ENCODE results near the gene ABCC1. TPM values are rescaled to one million over a fixed set of nuclear protein-coding genes. Genes with fewer than 3 reads are reported as not detected.

ABCC1 gene
- total RNA-seq, 2 donors from 2014 or later: 33.4 to 87.7 TPM

GRCh38 chr16:16164243-16164642 lies 214.8 kb downstream of the ABCC1 start:
- no peaks in the 10 kb centered on the region for H3K36me3 ChIP-seq
- 91% methylated on average over 3 of the region's 3 CpGs for WGBS
- H3K27ac ChIP-seq: no peak overlapping the region
- no peak for DNase-seq (ENCODE audit: low spot score)
- intact Hi-C loops (cut with DNase I): no loop called here
- no peaks in the 10 kb centered on the region for H3K4me1 ChIP-seq (replicated peaks)
- no peaks in the 10 kb centered on the region for H3K9me3 ChIP-seq
- no peaks in the 10 kb centered on the region for H3K27me3 ChIP-seq (replicated peaks; ENCODE audit: insufficient read depth)
- no peak for TF ChIP-seq POLR2AphosphoS5 (IDR thresholded peaks at IDR 0.05)
- TF ChIP-seq, protein P1, sequence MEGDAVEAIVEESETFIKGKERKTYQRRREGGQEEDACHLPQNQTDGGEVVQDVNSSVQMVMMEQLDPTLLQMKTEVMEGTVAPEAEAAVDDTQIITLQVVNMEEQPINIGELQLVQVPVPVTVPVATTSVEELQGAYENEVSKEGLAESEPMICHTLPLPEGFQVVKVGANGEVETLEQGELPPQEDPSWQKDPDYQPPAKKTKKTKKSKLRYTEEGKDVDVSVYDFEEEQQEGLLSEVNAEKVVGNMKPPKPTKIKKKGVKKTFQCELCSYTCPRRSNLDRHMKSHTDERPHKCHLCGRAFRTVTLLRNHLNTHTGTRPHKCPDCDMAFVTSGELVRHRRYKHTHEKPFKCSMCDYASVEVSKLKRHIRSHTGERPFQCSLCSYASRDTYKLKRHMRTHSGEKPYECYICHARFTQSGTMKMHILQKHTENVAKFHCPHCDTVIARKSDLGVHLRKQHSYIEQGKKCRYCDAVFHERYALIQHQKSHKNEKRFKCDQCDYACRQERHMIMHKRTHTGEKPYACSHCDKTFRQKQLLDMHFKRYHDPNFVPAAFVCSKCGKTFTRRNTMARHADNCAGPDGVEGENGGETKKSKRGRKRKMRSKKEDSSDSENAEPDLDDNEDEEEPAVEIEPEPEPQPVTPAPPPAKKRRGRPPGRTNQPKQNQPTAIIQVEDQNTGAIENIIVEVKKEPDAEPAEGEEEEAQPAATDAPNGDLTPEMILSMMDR (IDR thresholded peaks at IDR 0.05): no peak
- TF ChIP-seq POLR2A (IDR thresholded peaks at IDR 0.05): no peak
- no peak overlapping the region for H3K4me3 ChIP-seq

DNA sequence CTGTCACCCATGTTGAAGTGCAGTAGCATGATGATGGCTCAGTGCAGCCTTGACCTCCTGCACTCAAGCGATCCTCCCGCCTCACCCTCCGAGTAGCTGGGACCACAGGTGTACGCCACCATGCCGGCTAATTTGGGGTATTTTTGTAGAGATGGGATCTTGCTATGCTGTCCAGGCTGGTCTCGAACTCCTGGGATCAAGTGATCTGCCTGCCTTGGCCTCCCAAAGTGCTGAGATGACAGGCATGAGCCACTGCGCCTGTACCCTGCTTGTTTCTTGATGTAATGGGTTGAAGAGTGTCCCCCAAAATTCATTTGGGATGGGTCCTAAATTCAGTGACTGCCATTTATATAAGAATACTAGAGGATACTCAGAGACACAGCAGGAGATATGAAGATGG lies 216.7 kb downstream of the ABCC1 start:
- H3K4me3 ChIP-seq: no peak overlapping the region
- DNase-seq (ENCODE audit: low spot score): no peak
- H3K27ac ChIP-seq: no peak overlapping the region
- no peaks in the 10 kb centered on the region for H3K27me3 ChIP-seq (replicated peaks; ENCODE audit: insufficient read depth)
- no peaks in the 10 kb centered on the region for H3K4me1 ChIP-seq (replicated peaks)
- WGBS: 98% methylated on average over 7 of the region's 7 CpGs
- no peaks in the 10 kb centered on the region for H3K9me3 ChIP-seq
- intact Hi-C loops (cut with DNase I): no loop called here
- TF ChIP-seq, protein P1 (IDR thresholded peaks at IDR 0.05): no peak
- TF ChIP-seq POLR2A (IDR thresholded peaks at IDR 0.05): no peak
- TF ChIP-seq POLR2AphosphoS5 (IDR thresholded peaks at IDR 0.05): no peak
- H3K36me3 ChIP-seq: no peaks in the 10 kb centered on the region

- Histone ChIP-seq H3K36me3 (no peaks in the 10 kb centered on the region), H3K9me3 (no peaks in the 10 kb centered on the region), H3K27me3 (replicated peaks; ENCODE audit: insufficient read depth) (no peaks in the 10 kb centered on the region), H3K4me3 (no peak overlapping the region), H3K4me1 (replicated peaks) (no peaks in the 10 kb centered on the region), H3K27ac (no peak overlapping the region)
- intact Hi-C loops (cut with DNase I): no loop called here
- TF ChIP-seq POLR2AphosphoS5 (IDR thresholded peaks at IDR 0.05) (no peak), POLR2A (IDR thresholded peaks at IDR 0.05) (no peak)
- TF ChIP-seq, protein P1 (IDR thresholded peaks at IDR 0.05): no peak
- DNase-seq (ENCODE audit: low spot score): no peak
- WGBS: 39% methylated on average over 2 of the region's 2 CpGs
Observed at GRCh38 chr16:16166949-16167348, 217.5 kb downstream of the ABCC1 start.

DNA sequence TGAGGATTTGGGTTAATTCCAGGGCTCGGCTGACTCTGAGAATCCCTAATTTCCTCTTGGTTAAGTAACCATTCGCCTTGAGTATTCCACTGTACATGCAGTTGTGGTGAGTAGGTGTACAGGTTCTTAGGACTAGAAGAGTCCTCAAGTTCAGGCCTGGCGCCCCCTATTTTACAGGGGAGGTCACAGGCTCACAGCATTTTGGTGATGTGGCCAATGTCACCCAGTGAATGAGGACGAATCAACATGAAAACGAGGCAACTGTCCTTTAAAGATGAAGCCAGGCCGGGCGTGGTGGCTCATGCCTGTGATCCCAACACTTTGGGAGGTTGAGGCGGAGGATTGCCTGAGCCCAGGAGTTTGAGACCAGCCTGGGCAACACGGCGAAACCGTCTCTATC lies 218.5 kb downstream of the ABCC1 start:
- Histone ChIP-seq H3K27ac (no peak overlapping the region), H3K9me3 (no peaks in the 10 kb centered on the region), H3K36me3 (no peaks in the 10 kb centered on the region), H3K27me3 (replicated peaks; ENCODE audit: insufficient read depth) (no peaks in the 10 kb centered on the region), H3K4me3 (no peak overlapping the region), H3K4me1 (replicated peaks) (no peaks in the 10 kb centered on the region)
- DNase-seq (ENCODE audit: low spot score): no peak
- intact Hi-C loops (cut with DNase I): no loop called here
- 78% methylated on average over 11 of the region's 11 CpGs for WGBS
- TF ChIP-seq POLR2AphosphoS5 (IDR thresholded peaks at IDR 0.05): no peak
- TF ChIP-seq POLR2A (IDR thresholded peaks at IDR 0.05): no peak
- TF ChIP-seq, protein P1 (IDR thresholded peaks at IDR 0.05): no peak

- Histone ChIP-seq H3K27ac (no peak overlapping the region), H3K9me3 (no peaks in the 10 kb centered on the region), H3K36me3 (no peaks in the 10 kb centered on the region), H3K27me3 (replicated peaks; ENCODE audit: insufficient read depth) (no peaks in the 10 kb centered on the region), H3K4me3 (no peak overlapping the region), H3K4me1 (replicated peaks) (no peaks in the 10 kb centered on the region)
- DNase-seq (ENCODE audit: low spot score): no peak
- TF ChIP-seq, protein P1 (IDR thresholded peaks at IDR 0.05): no peak
- TF ChIP-seq POLR2A (IDR thresholded peaks at IDR 0.05) (no peak), POLR2AphosphoS5 (IDR thresholded peaks at IDR 0.05) (no peak)
- intact Hi-C loops (cut with DNase I): no loop called here
- 83% methylated on average over 14 of the region's 14 CpGs for WGBS
Observed at GRCh38 chr16:16168431-16168830, 219.0 kb downstream of the ABCC1 start.
